ENCODE data around the gene KAT2B. TPM values are rescaled to one million over a fixed set of nuclear protein-coding genes. Genes with fewer than 3 reads are reported as not detected.

Gene KAT2B
- total and polyA plus RNA-seq, 2 of the 8 experiments (the other 6 are each of a cell fraction or from before 2014, with no cell fraction given), result 0.24 to 0.91 TPM

DNA sequence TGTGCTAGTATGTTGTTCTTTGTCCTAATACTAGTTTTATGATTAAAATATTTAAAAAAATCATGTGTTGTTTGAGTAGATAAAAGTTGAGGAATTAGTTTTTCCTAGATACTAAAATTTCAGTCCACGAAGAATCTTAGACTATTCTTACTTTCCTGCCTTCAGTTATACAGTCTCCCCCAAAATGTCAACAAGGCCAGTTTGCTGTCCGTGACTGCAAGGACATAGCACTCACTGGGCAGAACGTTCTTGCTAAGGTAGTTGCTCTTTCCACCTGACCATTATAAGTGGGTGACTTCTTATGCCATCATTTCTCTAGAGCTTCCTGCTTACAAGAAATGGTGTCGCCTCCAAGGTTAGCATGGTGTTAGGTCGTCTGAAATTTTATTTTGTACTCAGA, 32.8 kb downstream of the KAT2B start:
- H3K23me2 ChIP-seq (ENCODE audit: low read depth, low read length), result no peaks in the 10 kb centered on the region
- no peak overlapping the region for H2BK12ac ChIP-seq (ENCODE audit: low read depth, low read length)
- no peaks in the 10 kb centered on the region for H3K79me1 ChIP-seq (ENCODE audit: low read depth, low read length)
- no peak overlapping the region for H2BK20ac ChIP-seq (ENCODE audit: low read length)
- no peak overlapping the region for H3K14ac ChIP-seq (ENCODE audit: insufficient read length)
- no peak overlapping the region for H3K56ac ChIP-seq (replicated peaks; ENCODE audit: insufficient read length, low read depth, low read length)
- CTCF ChIA-PET (ENCODE audit: partially characterized antibody), result interaction anchor here (0.9 kb wide), 1 partner anchor 24 kb away, joined by 3 read pairs; no protein-coding TSS in a partner anchor
- H4K20me1 ChIP-seq (replicated peaks in 1 of 2; ENCODE audit: control insufficient read depth in 1 of 2, insufficient read depth in 2 of 2, low read length in 2 of 2), result no peaks in the 10 kb centered on the region
- peaks cover 0 to 8% (median 3%) of the 10 kb centered on the region in 4 experiments; a peak in 3 of 7 replicates for H3K4me1 ChIP-seq (replicated peaks in 1 of 4; ENCODE audit: control insufficient read depth in 3 of 4, insufficient read depth in 4 of 4, low read length in 3 of 4)
- TF ChIP-seq, protein P1, sequence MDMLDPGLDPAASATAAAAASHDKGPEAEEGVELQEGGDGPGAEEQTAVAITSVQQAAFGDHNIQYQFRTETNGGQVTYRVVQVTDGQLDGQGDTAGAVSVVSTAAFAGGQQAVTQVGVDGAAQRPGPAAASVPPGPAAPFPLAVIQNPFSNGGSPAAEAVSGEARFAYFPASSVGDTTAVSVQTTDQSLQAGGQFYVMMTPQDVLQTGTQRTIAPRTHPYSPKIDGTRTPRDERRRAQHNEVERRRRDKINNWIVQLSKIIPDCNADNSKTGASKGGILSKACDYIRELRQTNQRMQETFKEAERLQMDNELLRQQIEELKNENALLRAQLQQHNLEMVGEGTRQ (IDR thresholded peaks at IDR 0.05; ENCODE audit: low read length), result no peak
- TF ChIP-seq NANOG (IDR thresholded peaks at IDR 0.05; ENCODE audit: insufficient read depth, low read depth, low read length, poor library complexity, severe bottlenecking), result no peak
- H2BK5ac ChIP-seq (ENCODE audit: low read depth, low read length), result no peak overlapping the region
- H3K9me3 ChIP-seq (ENCODE audit: insufficient read depth in 2 of 2, low read depth in 1 of 2, low read length in 1 of 2), result no peaks in the 10 kb centered on the region
- no peak overlapping the region for H2AK5ac ChIP-seq (ENCODE audit: low read depth, low read length)
- no peak for FAIRE-seq
- WGBS, 2 experiments (ENCODE audit: extremely low coverage in 1 of 2, insufficient coverage in 1 of 2, insufficient read length in 1 of 2, insufficient replicate concordance in 2 of 2, low coverage in 1 of 2, low lambda C conversion rate in 2 of 2, missing lambda C conversion rate in 1 of 2), result 83% methylated on average over 5 of the region's 5 CpGs; no CpG with 5 or more reads in 1 of the 2 experiments
- H3K4me2 ChIP-seq (ENCODE audit: insufficient read depth in 1 of 2, low read depth in 2 of 2, low read length in 2 of 2), result no peak overlapping the region
- H4K91ac ChIP-seq (replicated peaks; ENCODE audit: insufficient read length, low read length), result no peak overlapping the region
- H3K4ac ChIP-seq (replicated peaks; ENCODE audit: insufficient read length, low read depth, low read length), result no peak overlapping the region
- no peak overlapping the region for H3K23ac ChIP-seq (ENCODE audit: insufficient read length)
- no peak overlapping the region for H3K9ac ChIP-seq (replicated peaks in 1 of 4; ENCODE audit: extremely low read depth in 1 of 4, low read depth in 3 of 4, low read length in 3 of 4)
- DNase-seq (ENCODE audit: low read depth in 1 of 2, low spot score in 2 of 2), result no peak
- no peak overlapping the region; the same call in 1 of the 2 replicates for H3K18ac ChIP-seq (ENCODE audit: extremely low read depth, low read length)
- peaks cover 1 to 8% (median 4%) of the 10 kb centered on the region in 4 experiments; a peak in 6 of 7 replicates for H3K27me3 ChIP-seq (replicated peaks in 1 of 4; ENCODE audit: control insufficient read depth in 3 of 4, extremely low read depth in 1 of 4, insufficient read depth in 3 of 4, low read length in 3 of 4)
- H2BK120ac ChIP-seq (replicated peaks; ENCODE audit: low read depth, low read length), result no peak overlapping the region
- POLR2A ChIA-PET (ENCODE audit: partially characterized antibody), result interaction anchor here (0.6 kb wide), 1 partner anchor 1848 kb away, joined by 3 read pairs; no protein-coding TSS in a partner anchor
- H3K36me3 ChIP-seq (ENCODE audit: control insufficient read depth in 2 of 4, insufficient read depth in 4 of 4, low read length in 3 of 4), result no peaks in the 10 kb centered on the region
- no peak overlapping the region for H2AFZ ChIP-seq (ENCODE audit: low read length)
- no peaks in the 10 kb centered on the region for H3K79me2 ChIP-seq (ENCODE audit: control insufficient read depth in 1 of 2, insufficient read depth in 2 of 2, low read length in 2 of 2)
- no peak overlapping the region for H4K5ac ChIP-seq (ENCODE audit: insufficient read length, low read depth, low read length)
- no peak overlapping the region for H4K8ac ChIP-seq (ENCODE audit: extremely low read depth, insufficient read depth, low read length)
- no peak overlapping the region for H3K27ac ChIP-seq (ENCODE audit: low read depth, low read length)
- no peak overlapping the region for H3K4me3 ChIP-seq (ENCODE audit: extremely low read depth in 1 of 4, insufficient read depth in 2 of 4, low read depth in 3 of 4, low read length in 4 of 4)
- H2BK15ac ChIP-seq (ENCODE audit: low read length), result no peak overlapping the region
